HepG2 (cell line): Measurements from ENCODE around the gene SAMD14. TPM values are rescaled to one million over a fixed set of nuclear protein-coding genes. Genes with fewer than 3 reads are reported as not detected.

Experiments
- AKNA ChIP-seq: sonication (generic); formaldehyde crosslinking; IDR thresholded peaks from 2 replicates; pipeline ENCODE4 v1.4.0; 2020; ENCODE audit warnings: missing genetic modification reagents, borderline replicate concordance
- ARID3A ChIP-seq: IDR thresholded peaks from 2 replicates; pipeline ENCODE4 v1.6.1; 2012; ENCODE audit warnings: low read depth, low read length, improper control_type of control experiment
- DMAP1 ChIP-seq: IDR thresholded peaks from 2 replicates; pipeline ENCODE4 v1.6.1; 2016
- DR1 ChIP-seq: sonication (generic); formaldehyde crosslinking; IDR thresholded peaks from 2 replicates; pipeline ENCODE4 v1.8.0; 2021; ENCODE audit warnings: mild to moderate bottlenecking, missing genetic modification reagents, inconsistent platforms
- FOSL2 ChIP-seq: sonication (generic); formaldehyde crosslinking; IDR thresholded peaks from 2 replicates; pipeline ENCODE4 v1.4.0; 2020; ENCODE audit warnings: missing genetic modification reagents
- HNRNPL ChIP-seq: fragments of 200-400 bp; formaldehyde crosslinking; IDR thresholded peaks from 2 replicates; pipeline ENCODE4 v1.6.1; 2017; ENCODE audit warnings: mild to moderate bottlenecking, low read depth, low read length
- HOXA3 ChIP-seq: sonication (generic); formaldehyde crosslinking; IDR thresholded peaks from 2 replicates; pipeline ENCODE4 v1.5.0; 2020; ENCODE audit warnings: missing genetic modification reagents
- LCORL ChIP-seq, 2 experiments: fragments of 450-650 bp in 1 of 2; sonication (generic) in 1 of 2; formaldehyde crosslinking in 1 of 2; IDR thresholded peaks; 2 replicates each; pipeline versions ENCODE4 v1.5.0 to v1.6.1; 2017 to 2020; ENCODE audit warnings: antibody characterized with exemption in 1 of 2, missing genetic modification reagents in 1 of 2
- LRRFIP1 ChIP-seq: sonication (generic); formaldehyde crosslinking; conservative IDR thresholded peaks from 2 replicates; pipeline ENCODE4 v1.4.0; 2020; ENCODE audit warnings: missing genetic modification reagents
- ONECUT2 ChIP-seq: sonication (generic); formaldehyde crosslinking; IDR thresholded peaks from 2 replicates; pipeline ENCODE4 v1.4.0; 2020; ENCODE audit warnings: missing genetic modification reagents
- POLR2G ChIP-seq: fragments of 200-400 bp; formaldehyde crosslinking; IDR thresholded peaks from 2 replicates; pipeline ENCODE4 v1.6.1; 2018; ENCODE audit warnings: mild to moderate bottlenecking, low read depth, low read length, moderate library complexity
- PPARG ChIP-seq: conservative IDR thresholded peaks from 2 replicates; pipeline ENCODE4 v1.6.1; 2016; ENCODE audit warnings: missing biosample characterization, missing genetic modification reagents
- SMAD3 ChIP-seq: sonication (generic); formaldehyde crosslinking; IDR thresholded peaks from 2 replicates; pipeline ENCODE4 v1.4.0; 2020; ENCODE audit warnings: missing genetic modification reagents
- SMAD9 ChIP-seq: sonication (generic); formaldehyde crosslinking; IDR thresholded peaks from 2 replicates; pipeline ENCODE4 v1.5.1; 2020; ENCODE audit warnings: mild to moderate bottlenecking, missing genetic modification reagents
- SRY ChIP-seq: sonication (generic); formaldehyde crosslinking; IDR thresholded peaks from 2 replicates; pipeline ENCODE4 v1.8.0; 2022; ENCODE audit warnings: mild to moderate bottlenecking, missing genetic modification reagents
- SYNCRIP ChIP-seq: fragments of 200-400 bp; formaldehyde crosslinking; IDR thresholded peaks from 2 replicates; pipeline ENCODE4 v1.6.1; 2018; ENCODE audit warnings: mild to moderate bottlenecking, low read depth, low read length; ENCODE audit not compliant: insufficient read depth
- ZNF121 ChIP-seq: sonication (generic); formaldehyde crosslinking; IDR thresholded peaks from 2 replicates; pipeline ENCODE4 v1.5.0; 2020; ENCODE audit warnings: mild to moderate bottlenecking, missing genetic modification reagents
- ZNF451 ChIP-seq: sonication (generic); formaldehyde crosslinking; IDR thresholded peaks from 2 replicates; pipeline ENCODE4 v1.5.0; 2020; ENCODE audit warnings: mild to moderate bottlenecking, missing genetic modification reagents
- ZNF607 ChIP-seq: sonication (generic); formaldehyde crosslinking; IDR thresholded peaks from 2 replicates; pipeline ENCODE4 v1.5.1; 2020; ENCODE audit warnings: missing genetic modification reagents, mild to moderate bottlenecking, borderline replicate concordance
- polyA plus RNA-seq, 8 experiments: library from polyadenylated mRNA; depleted of rRNA in 3 of 8; stranded (reverse) in 7 of 8; unstranded in 1 of 8; fragments of >200 nt; fragmentation: Illumina TruSeq in 4 of 8; extraction: Trizol in 4 of 8; gene quantifications; 2 replicates each; pipeline versions ENCODE4 v1.2.1 to v1.2.3, GENCODE V29; 2011 to 2016; ENCODE audit warnings: low read depth in 4 of 8, missing spikeins in 1 of 8, mixed read lengths in 1 of 8; ENCODE audit not compliant: insufficient read depth in 1 of 8
- total RNA-seq, 5 experiments: library from RNA; depleted of rRNA; stranded (reverse); fragments of >200 nt; fragmentation: Illumina TruSeq; extraction: Trizol; gene quantifications; 2 replicates each; pipeline ENCODE4 v1.2.3, GENCODE V29; 2016; ENCODE audit warnings: low read depth in 1 of 5

Gene SAMD14
- total and polyA plus RNA-seq, 2 of the 13 experiments (the other 11 are each of a cell fraction or from before 2014, with no cell fraction given): 0.07 to 0.22 TPM

GRCh38 chr17:50102164-50102991 is 27.6 kb downstream of the SAMD14 start (continued):
- TF ChIP-seq DR1 (CRISPR knock-in tag): 0 out of 2 replicates have a peak, but pooled peaks have one; percentile 45
- no peak for TF ChIP-seq ONECUT2 (CRISPR knock-in tag)
- TF ChIP-seq POLR2G: peak; percentile 74
- 0 out of 2 replicates have a peak, but pooled peaks have one; percentile 47 for TF ChIP-seq ZNF607
- no peak for TF ChIP-seq AKNA (CRISPR knock-in tag)
- TF ChIP-seq ZNF121 (CRISPR knock-in tag): no peak
- TF ChIP-seq ARID3A: no peak
- TF ChIP-seq HNRNPL: peak; percentile 100
- peak; percentile 48; the same call in 1 of the 2 replicates for TF ChIP-seq DMAP1 (CRISPR knock-in tag)
- no peak for TF ChIP-seq SMAD9
- TF ChIP-seq SRY: 0 out of 2 replicates have a peak, but pooled peaks have one; percentile 48
- peak; percentile 23; the same call in 1 of the 2 replicates for TF ChIP-seq FOSL2 (CRISPR knock-in tag)
- TF ChIP-seq LCORL (IDR thresholded peaks at IDR 0.05): no peak
- peak; percentile 63; the same call in 1 of the 2 replicates for TF ChIP-seq LCORL (CRISPR knock-in tag; IDR thresholded peaks at IDR 0.05)
- TF ChIP-seq SMAD3 (CRISPR knock-in tag): peak; percentile 46; the same call in 1 of the 2 replicates
- no peak for TF ChIP-seq LRRFIP1
- peak; percentile 99 for TF ChIP-seq PPARG (CRISPR knock-in tag)
- peak; percentile 72; the same call in 1 of the 2 replicates for TF ChIP-seq ZNF451 (CRISPR knock-in tag)
- peak; percentile 59 for TF ChIP-seq HOXA3 (CRISPR knock-in tag)
- no peak for TF ChIP-seq SYNCRIP
